Measurements from ENCODE around the gene CACNB4.

DNA sequence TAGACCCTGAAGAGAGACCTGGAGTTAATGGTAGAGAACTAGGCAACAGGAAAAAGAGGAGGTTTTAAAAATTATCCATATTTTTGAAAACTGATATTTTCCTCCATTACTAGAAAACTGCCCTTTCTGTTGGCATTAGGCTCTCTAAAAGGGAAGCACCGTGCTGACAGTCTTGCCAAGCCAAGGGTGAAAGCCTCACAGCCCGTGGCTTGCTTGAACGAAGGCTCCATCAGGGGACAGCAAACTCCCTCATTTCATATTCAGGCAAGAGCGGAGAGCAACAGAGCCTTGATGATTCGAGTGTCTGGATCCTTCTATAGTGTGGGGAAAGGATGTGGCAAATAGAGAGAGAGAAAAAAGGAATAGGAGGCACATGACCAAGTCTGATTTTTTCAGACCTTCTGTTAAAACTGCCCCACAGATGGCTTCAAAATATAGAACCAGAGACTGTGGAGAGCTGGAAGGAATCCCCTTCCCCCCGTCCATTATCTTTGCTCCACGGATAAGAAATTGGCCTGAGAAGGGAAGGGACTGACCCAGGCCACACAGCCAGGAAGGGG lies 67.0 kb downstream of the CACNB4 start:
- TF ChIP-seq, protein P1, sequence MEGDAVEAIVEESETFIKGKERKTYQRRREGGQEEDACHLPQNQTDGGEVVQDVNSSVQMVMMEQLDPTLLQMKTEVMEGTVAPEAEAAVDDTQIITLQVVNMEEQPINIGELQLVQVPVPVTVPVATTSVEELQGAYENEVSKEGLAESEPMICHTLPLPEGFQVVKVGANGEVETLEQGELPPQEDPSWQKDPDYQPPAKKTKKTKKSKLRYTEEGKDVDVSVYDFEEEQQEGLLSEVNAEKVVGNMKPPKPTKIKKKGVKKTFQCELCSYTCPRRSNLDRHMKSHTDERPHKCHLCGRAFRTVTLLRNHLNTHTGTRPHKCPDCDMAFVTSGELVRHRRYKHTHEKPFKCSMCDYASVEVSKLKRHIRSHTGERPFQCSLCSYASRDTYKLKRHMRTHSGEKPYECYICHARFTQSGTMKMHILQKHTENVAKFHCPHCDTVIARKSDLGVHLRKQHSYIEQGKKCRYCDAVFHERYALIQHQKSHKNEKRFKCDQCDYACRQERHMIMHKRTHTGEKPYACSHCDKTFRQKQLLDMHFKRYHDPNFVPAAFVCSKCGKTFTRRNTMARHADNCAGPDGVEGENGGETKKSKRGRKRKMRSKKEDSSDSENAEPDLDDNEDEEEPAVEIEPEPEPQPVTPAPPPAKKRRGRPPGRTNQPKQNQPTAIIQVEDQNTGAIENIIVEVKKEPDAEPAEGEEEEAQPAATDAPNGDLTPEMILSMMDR (IDR thresholded peaks at IDR 0.05), result no peak
- no peak for TF ChIP-seq EZH2phosphoT487 (IDR thresholded peaks at IDR 0.05; ENCODE audit: borderline replicate concordance, low read depth)
- TF ChIP-seq YY1 (IDR thresholded peaks at IDR 0.05; ENCODE audit: low read depth), result no peak
- TF ChIP-seq RAD21 (IDR thresholded peaks at IDR 0.05; ENCODE audit: low read length), result no peak
- TF ChIP-seq TAF1 (IDR thresholded peaks at IDR 0.05; ENCODE audit: borderline replicate concordance, low read depth, low read length), result no peak
- TF ChIP-seq, protein P2, sequence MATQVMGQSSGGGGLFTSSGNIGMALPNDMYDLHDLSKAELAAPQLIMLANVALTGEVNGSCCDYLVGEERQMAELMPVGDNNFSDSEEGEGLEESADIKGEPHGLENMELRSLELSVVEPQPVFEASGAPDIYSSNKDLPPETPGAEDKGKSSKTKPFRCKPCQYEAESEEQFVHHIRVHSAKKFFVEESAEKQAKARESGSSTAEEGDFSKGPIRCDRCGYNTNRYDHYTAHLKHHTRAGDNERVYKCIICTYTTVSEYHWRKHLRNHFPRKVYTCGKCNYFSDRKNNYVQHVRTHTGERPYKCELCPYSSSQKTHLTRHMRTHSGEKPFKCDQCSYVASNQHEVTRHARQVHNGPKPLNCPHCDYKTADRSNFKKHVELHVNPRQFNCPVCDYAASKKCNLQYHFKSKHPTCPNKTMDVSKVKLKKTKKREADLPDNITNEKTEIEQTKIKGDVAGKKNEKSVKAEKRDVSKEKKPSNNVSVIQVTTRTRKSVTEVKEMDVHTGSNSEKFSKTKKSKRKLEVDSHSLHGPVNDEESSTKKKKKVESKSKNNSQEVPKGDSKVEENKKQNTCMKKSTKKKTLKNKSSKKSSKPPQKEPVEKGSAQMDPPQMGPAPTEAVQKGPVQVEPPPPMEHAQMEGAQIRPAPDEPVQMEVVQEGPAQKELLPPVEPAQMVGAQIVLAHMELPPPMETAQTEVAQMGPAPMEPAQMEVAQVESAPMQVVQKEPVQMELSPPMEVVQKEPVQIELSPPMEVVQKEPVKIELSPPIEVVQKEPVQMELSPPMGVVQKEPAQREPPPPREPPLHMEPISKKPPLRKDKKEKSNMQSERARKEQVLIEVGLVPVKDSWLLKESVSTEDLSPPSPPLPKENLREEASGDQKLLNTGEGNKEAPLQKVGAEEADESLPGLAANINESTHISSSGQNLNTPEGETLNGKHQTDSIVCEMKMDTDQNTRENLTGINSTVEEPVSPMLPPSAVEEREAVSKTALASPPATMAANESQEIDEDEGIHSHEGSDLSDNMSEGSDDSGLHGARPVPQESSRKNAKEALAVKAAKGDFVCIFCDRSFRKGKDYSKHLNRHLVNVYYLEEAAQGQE (IDR thresholded peaks at IDR 0.05; ENCODE audit: low read depth, low read length), result no peak
- TF ChIP-seq NFIC (IDR thresholded peaks at IDR 0.05; ENCODE audit: borderline replicate concordance), result no peak
- TF ChIP-seq, protein P3, sequence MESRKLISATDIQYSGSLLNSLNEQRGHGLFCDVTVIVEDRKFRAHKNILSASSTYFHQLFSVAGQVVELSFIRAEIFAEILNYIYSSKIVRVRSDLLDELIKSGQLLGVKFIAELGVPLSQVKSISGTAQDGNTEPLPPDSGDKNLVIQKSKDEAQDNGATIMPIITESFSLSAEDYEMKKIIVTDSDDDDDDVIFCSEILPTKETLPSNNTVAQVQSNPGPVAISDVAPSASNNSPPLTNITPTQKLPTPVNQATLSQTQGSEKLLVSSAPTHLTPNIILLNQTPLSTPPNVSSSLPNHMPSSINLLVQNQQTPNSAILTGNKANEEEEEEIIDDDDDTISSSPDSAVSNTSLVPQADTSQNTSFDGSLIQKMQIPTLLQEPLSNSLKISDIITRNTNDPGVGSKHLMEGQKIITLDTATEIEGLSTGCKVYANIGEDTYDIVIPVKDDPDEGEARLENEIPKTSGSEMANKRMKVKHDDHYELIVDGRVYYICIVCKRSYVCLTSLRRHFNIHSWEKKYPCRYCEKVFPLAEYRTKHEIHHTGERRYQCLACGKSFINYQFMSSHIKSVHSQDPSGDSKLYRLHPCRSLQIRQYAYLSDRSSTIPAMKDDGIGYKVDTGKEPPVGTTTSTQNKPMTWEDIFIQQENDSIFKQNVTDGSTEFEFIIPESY (IDR thresholded peaks at IDR 0.05; ENCODE audit: borderline replicate concordance, low read depth), result no peak
- no peak for TF ChIP-seq POLR2AphosphoS5 (IDR thresholded peaks at IDR 0.05; ENCODE audit: low read depth, low read length)

Measured in SK-N-SH (cell line).